ENCODE measurements around the gene CX3CL1. TPM values are rescaled to one million over a fixed set of nuclear protein-coding genes. Genes with fewer than 3 reads are reported as not detected.
"Not testable (repeated sequence)": the region's sequence is repeated elsewhere in the genome, so short reads cannot be mapped to it uniquely, and the experiment has no call there.

CX3CL1 gene
- total RNA-seq, 1 donor from 2014 or later: 3.7 TPM

GRCh38 chr16:57357330-57358085, 14.8 kb upstream of the CX3CL1 start:
- ATAC-seq: peak; percentile 3

- no peak for ATAC-seq
Measured at GRCh38 chr16:57358086-57358420, 14.2 kb upstream of the CX3CL1 start.

GRCh38 chr16:57358527-57359095, 13.7 kb upstream of the CX3CL1 start, which contains the start of gene CCL22:
CCL22 (plus strand) TSS chr16:57358783; CDS start chr16:57358817, 34 bp downstream.
- ATAC-seq: peak; percentile 54

- ATAC-seq: no peak
Measured at GRCh38 chr16:57360321-57360935, 11.9 kb upstream of the CX3CL1 start.

GRCh38 chr16:57361404-57361803, 10.9 kb upstream of the CX3CL1 start:
- ATAC-seq: peak; percentile 46

GRCh38 chr16:57364143-57364542, 8.1 kb upstream of the CX3CL1 start:
- ATAC-seq: no peak

- peak; percentile 5 for ATAC-seq
Measured at GRCh38 chr16:57366544-57367040, 5.7 kb upstream of the CX3CL1 start.

GRCh38 chr16:57367116-57367752, 5.1 kb upstream of the CX3CL1 start:
- ATAC-seq: peak; percentile 65

GRCh38 chr16:57371494-57372371, 557 bp upstream of the CX3CL1 start:
- ATAC-seq: peak; percentile 45

GRCh38 chr16:57373117-57373947, 1.0 kb downstream of the CX3CL1 start:
- ATAC-seq: no peak

- peak; percentile 63 for ATAC-seq
Measured at GRCh38 chr16:57374067-57374534, 1.8 kb downstream of the CX3CL1 start.

GRCh38 chr16:57374925-57375465, 2.7 kb downstream of the CX3CL1 start:
- not testable (repeated sequence) for ATAC-seq

GRCh38 chr16:57376313-57376818, 4.1 kb downstream of the CX3CL1 start:
- ATAC-seq: no peak

GRCh38 chr16:57377080-57377841, 5.0 kb downstream of the CX3CL1 start:
- ATAC-seq: peak; percentile 9

GRCh38 chr16:57379579-57379978, 7.3 kb downstream of the CX3CL1 start:
- no peak for ATAC-seq

- ATAC-seq: no peak
Measured at GRCh38 chr16:57380671-57381462, 8.6 kb downstream of the CX3CL1 start.

- ATAC-seq: no peak
Measured at GRCh38 chr16:57381791-57382534, 9.7 kb downstream of the CX3CL1 start.
